ENCODE data around the gene GTF2IRD2. TPM values are rescaled to one million over a fixed set of nuclear protein-coding genes. Genes with fewer than 3 reads are reported as not detected.
"Not testable (repeated sequence)": the region's sequence is repeated elsewhere in the genome, so short reads cannot be mapped to it uniquely, and the experiment has no call there.

Gene GTF2IRD2
- total and polyA plus RNA-seq, 7 experiments from 2014 or later = 12.1 to 44.1 (median 23.0) TPM

GRCh38 chr7:74820146-74820805 lies 31.1 kb downstream of the GTF2IRD2 start:
- H3K9me3 Mint-ChIP-seq; ATAC-seq; H3K4me1 Mint-ChIP-seq; H3K27me3 Mint-ChIP-seq; H3K27ac ChIP-seq (ENCODE audit: low read depth, low read length); intact Hi-C loops (cut with micrococcal nuclease); POLR2A ChIA-PET; DNase-seq; H3K4me1 ChIP-seq (ENCODE audit: control insufficient read depth in 2 of 2, insufficient read depth in 2 of 2, low read length in 2 of 2); H3K4me3 ChIP-seq (ENCODE audit: low read length); H3K27me3 ChIP-seq (ENCODE audit: control insufficient read depth in 2 of 2, insufficient read depth in 2 of 2, low read length in 2 of 2); H3K27ac Mint-ChIP-seq; H3K9me3 ChIP-seq (ENCODE audit: control insufficient read depth in 2 of 3, low read length in 3 of 3); CTCF ChIA-PET; H3K4me3 Mint-ChIP-seq; H3K36me3 Mint-ChIP-seq; H3K36me3 ChIP-seq (ENCODE audit: control insufficient read depth in 2 of 3, insufficient read depth in 3 of 3, low read length in 3 of 3): not testable (repeated sequence)

GRCh38 chr7:74815882-74816281 lies 35.5 kb downstream of the GTF2IRD2 start:
- H3K9me3 Mint-ChIP-seq; H3K27ac Mint-ChIP-seq; DNase-seq; POLR2A ChIA-PET; H3K36me3 Mint-ChIP-seq; H3K4me3 Mint-ChIP-seq; intact Hi-C loops (cut with micrococcal nuclease); H3K4me3 ChIP-seq (ENCODE audit: low read length); H3K36me3 ChIP-seq (ENCODE audit: control insufficient read depth in 2 of 3, insufficient read depth in 3 of 3, low read length in 3 of 3); CTCF ChIA-PET; H3K27me3 Mint-ChIP-seq; H3K9me3 ChIP-seq (ENCODE audit: control insufficient read depth in 2 of 3, low read length in 3 of 3); H3K27ac ChIP-seq (ENCODE audit: low read depth, low read length); H3K27me3 ChIP-seq (ENCODE audit: control insufficient read depth in 2 of 2, insufficient read depth in 2 of 2, low read length in 2 of 2); H3K4me1 ChIP-seq (ENCODE audit: control insufficient read depth in 2 of 2, insufficient read depth in 2 of 2, low read length in 2 of 2); H3K4me1 Mint-ChIP-seq: not testable (repeated sequence)
- peak; percentile 58 for ATAC-seq

DNA sequence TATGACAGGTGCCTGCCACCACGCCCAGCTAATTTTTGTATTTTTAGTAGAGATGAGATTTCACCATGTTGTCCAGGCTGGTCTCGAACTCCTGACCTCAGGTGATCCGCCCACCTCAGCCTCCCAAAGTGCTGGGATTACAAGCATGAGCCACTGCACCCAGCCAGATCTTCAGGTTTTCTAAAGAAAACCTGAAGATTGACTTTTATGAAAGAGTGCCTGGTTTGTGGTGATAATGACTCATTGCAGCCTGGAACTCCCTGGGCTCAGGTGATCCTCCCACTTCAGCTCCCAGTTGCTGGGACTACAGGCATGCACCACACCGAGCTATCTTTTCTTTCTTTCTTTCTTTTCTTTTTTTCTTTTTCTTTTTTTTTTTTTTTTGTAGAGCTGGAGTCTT lies 52.8 kb downstream of the GTF2IRD2 start:
- POLR2A ChIA-PET; H3K27ac ChIP-seq (ENCODE audit: low read depth, low read length); H3K27ac Mint-ChIP-seq; H3K4me1 Mint-ChIP-seq; ATAC-seq; H3K9me3 ChIP-seq (ENCODE audit: control insufficient read depth in 2 of 3, low read length in 3 of 3); H3K27me3 Mint-ChIP-seq; H3K4me1 ChIP-seq (ENCODE audit: control insufficient read depth in 2 of 2, insufficient read depth in 2 of 2, low read length in 2 of 2); H3K36me3 Mint-ChIP-seq; DNase-seq; H3K4me3 ChIP-seq (ENCODE audit: low read length); H3K36me3 ChIP-seq (ENCODE audit: control insufficient read depth in 2 of 3, insufficient read depth in 3 of 3, low read length in 3 of 3); intact Hi-C loops (cut with micrococcal nuclease); H3K27me3 ChIP-seq (ENCODE audit: control insufficient read depth in 2 of 2, insufficient read depth in 2 of 2, low read length in 2 of 2); H3K4me3 Mint-ChIP-seq; CTCF ChIA-PET; H3K9me3 Mint-ChIP-seq: not testable (repeated sequence)

- H3K27ac Mint-ChIP-seq; H3K9me3 ChIP-seq (ENCODE audit: control insufficient read depth in 2 of 3, low read length in 3 of 3); intact Hi-C loops (cut with micrococcal nuclease); H3K9me3 Mint-ChIP-seq; CTCF ChIA-PET; H3K4me3 Mint-ChIP-seq; H3K27ac ChIP-seq (ENCODE audit: low read depth, low read length); H3K4me1 Mint-ChIP-seq; H3K4me1 ChIP-seq (ENCODE audit: control insufficient read depth in 2 of 2, insufficient read depth in 2 of 2, low read length in 2 of 2); DNase-seq; H3K27me3 ChIP-seq (ENCODE audit: control insufficient read depth in 2 of 2, insufficient read depth in 2 of 2, low read length in 2 of 2); H3K36me3 Mint-ChIP-seq; H3K27me3 Mint-ChIP-seq; POLR2A ChIA-PET; ATAC-seq; H3K36me3 ChIP-seq (ENCODE audit: control insufficient read depth in 2 of 3, insufficient read depth in 3 of 3, low read length in 3 of 3); H3K4me3 ChIP-seq (ENCODE audit: low read length): not testable (repeated sequence)
Observed at GRCh38 chr7:74797848-74798622, 53.4 kb downstream of the GTF2IRD2 start.

GRCh38 chr7:74789200-74789736 lies 62.1 kb downstream of the GTF2IRD2 start:
- CTCF ChIA-PET; DNase-seq; H3K4me1 Mint-ChIP-seq; H3K4me1 ChIP-seq (ENCODE audit: control insufficient read depth in 2 of 2, insufficient read depth in 2 of 2, low read length in 2 of 2); H3K27me3 Mint-ChIP-seq; H3K27ac ChIP-seq (ENCODE audit: low read depth, low read length); H3K36me3 ChIP-seq (ENCODE audit: control insufficient read depth in 2 of 3, insufficient read depth in 3 of 3, low read length in 3 of 3); H3K4me3 Mint-ChIP-seq; intact Hi-C loops (cut with micrococcal nuclease); POLR2A ChIA-PET; H3K27me3 ChIP-seq (ENCODE audit: control insufficient read depth in 2 of 2, insufficient read depth in 2 of 2, low read length in 2 of 2); H3K4me3 ChIP-seq (ENCODE audit: low read length); H3K9me3 Mint-ChIP-seq; H3K9me3 ChIP-seq (ENCODE audit: control insufficient read depth in 2 of 3, low read length in 3 of 3); H3K36me3 Mint-ChIP-seq; H3K27ac Mint-ChIP-seq: not testable (repeated sequence)
- peak; percentile 2 for ATAC-seq

DNA sequence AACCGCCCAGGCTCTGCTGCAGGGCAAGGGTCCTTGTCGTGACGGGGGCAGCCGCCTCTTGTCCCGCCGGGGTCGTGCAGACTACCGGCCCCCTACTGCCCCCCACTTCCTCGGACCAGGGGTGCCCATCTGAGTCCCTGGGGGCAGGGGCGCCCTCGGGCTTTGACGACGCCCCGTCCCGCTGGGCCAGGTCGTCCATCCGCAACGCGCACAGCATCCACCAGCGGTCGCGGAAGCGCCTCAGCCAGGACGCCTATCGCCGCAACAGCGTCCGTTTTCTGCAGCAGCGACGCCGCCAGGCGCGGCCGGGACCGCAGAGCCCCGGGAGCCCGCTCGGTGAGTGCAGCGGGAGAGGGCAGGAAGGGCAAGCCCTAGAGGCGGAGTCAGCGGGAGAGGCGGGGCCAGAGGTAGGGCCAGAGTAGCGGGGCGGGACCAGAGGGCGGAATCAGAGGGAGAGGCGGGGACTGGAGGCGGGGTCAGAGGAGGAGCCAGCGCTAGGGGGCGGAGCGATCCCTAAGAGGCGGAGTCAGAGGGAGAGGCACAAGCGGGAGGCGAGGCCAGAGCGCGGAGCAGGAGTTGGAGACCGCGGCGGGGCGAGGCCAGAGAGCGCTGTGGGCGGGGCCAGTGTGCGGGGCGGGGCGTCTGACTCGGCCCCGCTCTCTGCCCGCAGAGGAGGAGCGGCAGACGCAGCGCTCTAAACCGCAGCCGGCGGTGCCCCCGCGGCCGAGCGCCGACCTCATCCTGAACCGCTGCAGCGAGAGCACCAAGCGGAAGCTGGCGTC lies 62.8 kb downstream of the GTF2IRD2 start:
- ATAC-seq (peak; percentile 96), DNase-seq (peak; percentile 92 to 100 (median 99))
- H3K4me1 Mint-ChIP-seq; POLR2A ChIA-PET; H3K27me3 ChIP-seq (ENCODE audit: control insufficient read depth in 2 of 2, insufficient read depth in 2 of 2, low read length in 2 of 2); H3K27ac ChIP-seq (ENCODE audit: low read depth, low read length); H3K36me3 Mint-ChIP-seq; H3K9me3 Mint-ChIP-seq; H3K27me3 Mint-ChIP-seq; intact Hi-C loops (cut with micrococcal nuclease); H3K9me3 ChIP-seq (ENCODE audit: control insufficient read depth in 2 of 3, low read length in 3 of 3); H3K36me3 ChIP-seq (ENCODE audit: control insufficient read depth in 2 of 3, insufficient read depth in 3 of 3, low read length in 3 of 3); CTCF ChIA-PET; H3K4me1 ChIP-seq (ENCODE audit: control insufficient read depth in 2 of 2, insufficient read depth in 2 of 2, low read length in 2 of 2); H3K4me3 ChIP-seq (ENCODE audit: low read length): not testable (repeated sequence)
- peak overlapping the region in 1 of 9 donors; percentile 59 for H3K27ac Mint-ChIP-seq
- peak overlapping the region; percentile 51 to 80 (median 55) for H3K4me3 Mint-ChIP-seq
